C1 segment of cervical spinal cord (tissue), 14 donors: ENCODE measurements around the gene ADAMTS14.
"Not testable (repeated sequence)": the region's sequence is repeated elsewhere in the genome, so short reads cannot be mapped to it uniquely, and the experiment has no call there.

ENCODE experiments used
- DNase-seq, 14 donors: peaks; one replicate each; lab custom pipeline; 2025; lab: John Stamatoyannopoulos, UW

ADAMTS14 gene, protein sequence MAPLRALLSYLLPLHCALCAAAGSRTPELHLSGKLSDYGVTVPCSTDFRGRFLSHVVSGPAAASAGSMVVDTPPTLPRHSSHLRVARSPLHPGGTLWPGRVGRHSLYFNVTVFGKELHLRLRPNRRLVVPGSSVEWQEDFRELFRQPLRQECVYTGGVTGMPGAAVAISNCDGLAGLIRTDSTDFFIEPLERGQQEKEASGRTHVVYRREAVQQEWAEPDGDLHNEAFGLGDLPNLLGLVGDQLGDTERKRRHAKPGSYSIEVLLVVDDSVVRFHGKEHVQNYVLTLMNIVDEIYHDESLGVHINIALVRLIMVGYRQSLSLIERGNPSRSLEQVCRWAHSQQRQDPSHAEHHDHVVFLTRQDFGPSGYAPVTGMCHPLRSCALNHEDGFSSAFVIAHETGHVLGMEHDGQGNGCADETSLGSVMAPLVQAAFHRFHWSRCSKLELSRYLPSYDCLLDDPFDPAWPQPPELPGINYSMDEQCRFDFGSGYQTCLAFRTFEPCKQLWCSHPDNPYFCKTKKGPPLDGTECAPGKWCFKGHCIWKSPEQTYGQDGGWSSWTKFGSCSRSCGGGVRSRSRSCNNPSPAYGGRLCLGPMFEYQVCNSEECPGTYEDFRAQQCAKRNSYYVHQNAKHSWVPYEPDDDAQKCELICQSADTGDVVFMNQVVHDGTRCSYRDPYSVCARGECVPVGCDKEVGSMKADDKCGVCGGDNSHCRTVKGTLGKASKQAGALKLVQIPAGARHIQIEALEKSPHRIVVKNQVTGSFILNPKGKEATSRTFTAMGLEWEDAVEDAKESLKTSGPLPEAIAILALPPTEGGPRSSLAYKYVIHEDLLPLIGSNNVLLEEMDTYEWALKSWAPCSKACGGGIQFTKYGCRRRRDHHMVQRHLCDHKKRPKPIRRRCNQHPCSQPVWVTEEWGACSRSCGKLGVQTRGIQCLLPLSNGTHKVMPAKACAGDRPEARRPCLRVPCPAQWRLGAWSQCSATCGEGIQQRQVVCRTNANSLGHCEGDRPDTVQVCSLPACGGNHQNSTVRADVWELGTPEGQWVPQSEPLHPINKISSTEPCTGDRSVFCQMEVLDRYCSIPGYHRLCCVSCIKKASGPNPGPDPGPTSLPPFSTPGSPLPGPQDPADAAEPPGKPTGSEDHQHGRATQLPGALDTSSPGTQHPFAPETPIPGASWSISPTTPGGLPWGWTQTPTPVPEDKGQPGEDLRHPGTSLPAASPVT

GRCh38 chr10:70672165-70673042 lies at the start of gene ADAMTS14:
Gene ADAMTS14, plus strand, starts transcription at chr10:70672506. Its CDS starts 297 bp downstream, at chr10:70672803.
- DNase-seq, result peak in 12 of 14 donors; percentile 22 to 81 (median 46)

DNA sequence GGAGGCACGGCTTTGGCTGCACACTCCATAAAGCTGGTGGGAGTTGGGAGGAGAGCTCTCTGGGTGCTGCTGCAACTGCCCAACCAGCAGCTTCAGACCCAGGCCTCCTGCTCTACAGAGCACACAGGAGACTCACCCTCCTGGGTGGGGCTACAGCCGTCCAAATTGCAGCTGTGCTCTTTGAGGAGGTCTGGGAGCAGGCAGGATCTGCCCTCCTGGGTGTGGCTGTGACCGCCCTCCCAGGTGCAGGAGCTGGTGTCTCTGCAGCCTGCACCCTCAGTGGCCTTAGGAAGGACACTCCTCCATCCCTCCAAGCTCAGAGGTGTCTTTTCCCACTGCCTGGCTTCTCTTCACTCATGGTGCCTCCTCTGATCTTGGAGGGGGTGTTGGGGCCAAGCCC lies 49.8 kb upstream of the ADAMTS14 start:
- no peak for DNase-seq

GRCh38 chr10:70622981-70623844 lies 49.1 kb upstream of the ADAMTS14 start:
- no peak for DNase-seq

GRCh38 chr10:70626056-70626455 lies 46.2 kb upstream of the ADAMTS14 start:
- DNase-seq, result no peak

GRCh38 chr10:70629338-70629737 lies 43.0 kb upstream of the ADAMTS14 start:
- no peak for DNase-seq

- DNase-seq, result not testable (repeated sequence)
Measured at GRCh38 chr10:70631735-70632134, 40.6 kb upstream of the ADAMTS14 start.

DNA sequence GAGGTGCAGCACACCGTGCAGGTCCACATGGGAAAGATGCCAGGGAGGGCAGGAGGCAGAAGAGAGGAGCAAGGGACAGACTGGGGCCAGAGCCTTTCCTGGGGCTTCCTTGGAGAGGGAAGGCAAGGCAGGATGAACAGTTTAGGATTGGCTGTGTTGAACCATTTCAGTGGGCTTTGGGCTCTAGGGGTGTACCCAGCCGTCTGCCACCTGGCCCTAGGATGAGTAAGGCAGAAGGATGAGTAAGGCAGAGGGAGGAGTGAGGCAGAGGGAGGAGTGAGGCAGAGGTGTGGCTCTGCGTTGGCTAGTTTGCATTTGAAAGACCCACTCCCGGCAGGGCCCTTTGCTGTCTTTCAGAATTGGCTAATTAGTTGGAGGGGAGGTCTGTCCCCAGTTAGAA lies 38.3 kb upstream of the ADAMTS14 start:
- DNase-seq, result no peak

DNA sequence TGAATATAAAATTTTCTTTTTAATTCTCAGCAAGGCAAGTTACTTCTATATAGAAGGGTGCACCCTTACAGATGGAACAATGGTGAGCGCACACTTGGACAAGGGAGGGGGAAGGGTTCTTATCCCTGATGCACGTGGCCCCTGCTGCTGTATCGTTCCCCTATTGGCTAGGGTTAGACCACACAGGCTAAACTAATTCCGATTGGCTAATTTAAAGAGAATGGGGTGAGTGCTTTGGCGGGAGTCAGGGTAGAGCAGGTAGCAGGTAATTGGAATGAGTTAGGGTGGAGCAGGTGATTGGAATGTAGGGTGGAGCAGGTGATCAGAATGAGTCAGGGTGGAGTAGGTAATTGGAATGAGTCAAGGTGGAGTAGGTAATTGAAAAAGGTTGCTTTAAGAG lies 37.8 kb upstream of the ADAMTS14 start:
- DNase-seq, result not testable (repeated sequence)

GRCh38 chr10:70639640-70640383 lies 32.5 kb upstream of the ADAMTS14 start:
- DNase-seq, result not testable (repeated sequence)

- DNase-seq, result not testable (repeated sequence)
Measured at GRCh38 chr10:70643272-70643671, 29.0 kb upstream of the ADAMTS14 start.

DNA sequence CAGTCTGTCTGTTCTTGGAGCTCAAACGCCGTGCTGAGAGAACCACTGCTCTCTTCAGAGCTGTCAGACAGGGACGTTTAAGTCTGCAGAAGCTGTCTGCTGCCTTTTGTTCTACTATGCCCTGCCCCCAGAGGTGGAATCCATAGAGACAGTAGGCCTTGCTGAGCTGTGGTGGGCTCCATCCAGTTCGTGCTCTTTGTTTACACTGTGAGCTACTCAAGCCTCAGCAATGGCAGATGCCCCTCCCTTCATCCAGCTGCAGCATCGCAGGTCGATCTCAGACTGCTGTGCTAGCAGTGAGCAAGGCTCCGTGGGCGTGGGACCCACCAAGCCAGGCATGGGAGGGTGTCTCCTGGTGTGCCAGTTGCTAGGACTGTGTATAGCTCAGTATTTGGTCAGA lies 27.3 kb upstream of the ADAMTS14 start:
- not testable (repeated sequence) for DNase-seq

- no peak for DNase-seq
Measured at GRCh38 chr10:70647086-70647485, 25.2 kb upstream of the ADAMTS14 start.

DNA sequence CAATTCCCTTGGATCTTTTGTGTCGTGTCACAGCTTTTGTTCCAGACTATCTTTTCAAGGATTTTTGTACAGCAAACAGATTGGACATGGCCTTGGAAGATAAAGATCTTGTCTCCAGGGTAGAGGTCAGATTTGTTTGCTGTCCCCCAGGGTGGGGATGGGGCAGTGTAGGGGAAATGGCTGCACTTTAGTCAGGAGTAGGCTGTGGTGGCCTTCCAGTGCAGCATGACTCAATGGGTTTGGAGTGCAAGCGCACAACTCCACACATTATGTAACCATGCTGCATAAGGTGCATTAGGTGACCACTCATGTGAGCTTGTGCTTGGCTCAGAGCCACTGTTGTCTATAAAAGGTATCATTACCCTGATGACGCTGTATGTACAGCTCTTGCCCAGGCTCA lies 23.9 kb upstream of the ADAMTS14 start:
- DNase-seq, result no peak

DNA sequence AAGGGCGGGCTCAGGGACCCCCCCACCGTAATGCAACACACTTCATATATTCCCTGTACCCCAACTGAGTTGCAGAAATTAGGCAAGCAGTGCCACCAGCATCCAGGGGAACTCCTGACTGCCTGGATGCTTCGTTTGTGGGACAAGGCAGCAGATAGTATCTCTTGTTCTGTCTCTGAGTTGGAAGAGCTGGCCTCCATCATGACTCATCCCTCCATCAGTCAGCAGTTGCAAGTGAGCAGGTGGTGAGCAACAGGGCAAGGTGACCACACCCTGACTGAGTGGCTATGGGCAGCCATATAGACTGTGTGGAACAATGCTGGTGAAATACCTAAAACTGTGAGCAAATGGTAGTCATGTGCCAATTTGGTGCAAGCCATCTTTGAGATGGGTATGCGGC lies 22.8 kb upstream of the ADAMTS14 start:
- no peak for DNase-seq

DNA sequence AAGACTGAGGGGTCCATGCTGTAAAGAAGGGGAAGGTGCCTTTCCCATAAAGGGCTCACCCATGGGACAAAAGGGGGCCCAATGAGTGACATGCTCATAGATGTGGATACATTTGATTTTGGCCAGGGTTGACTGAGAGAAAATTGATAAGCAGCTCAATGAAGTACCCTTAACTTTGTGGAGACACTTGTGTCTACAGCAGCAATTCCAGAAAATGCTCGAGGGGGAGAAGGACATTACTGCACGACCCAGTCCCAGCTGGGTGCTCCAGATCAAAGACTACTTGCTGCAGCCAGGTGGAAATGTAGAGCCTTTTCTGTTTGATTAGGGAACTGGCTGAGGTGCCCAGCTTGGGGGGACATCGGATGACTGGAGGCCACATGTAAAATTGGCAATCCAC lies 22.2 kb upstream of the ADAMTS14 start:
- DNase-seq, result no peak

DNA sequence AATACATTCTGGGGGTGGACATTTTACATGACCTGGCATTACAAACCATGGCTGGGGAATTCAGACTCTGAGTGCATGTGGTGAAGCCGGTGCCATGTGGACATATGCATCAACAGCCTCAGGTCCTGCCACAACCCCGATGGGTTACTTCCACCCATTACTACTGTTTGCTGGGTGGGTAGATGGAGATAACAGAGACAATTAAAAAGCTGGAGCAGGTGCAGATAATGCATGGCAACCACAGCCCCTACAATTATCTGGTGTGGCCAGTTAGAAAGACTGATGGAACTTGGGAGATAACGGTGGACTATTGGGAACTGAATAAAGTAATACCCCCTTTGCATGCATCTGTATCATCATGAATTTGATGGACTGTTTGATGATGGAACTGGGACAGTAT lies 21.6 kb upstream of the ADAMTS14 start:
- DNase-seq, result no peak

DNA sequence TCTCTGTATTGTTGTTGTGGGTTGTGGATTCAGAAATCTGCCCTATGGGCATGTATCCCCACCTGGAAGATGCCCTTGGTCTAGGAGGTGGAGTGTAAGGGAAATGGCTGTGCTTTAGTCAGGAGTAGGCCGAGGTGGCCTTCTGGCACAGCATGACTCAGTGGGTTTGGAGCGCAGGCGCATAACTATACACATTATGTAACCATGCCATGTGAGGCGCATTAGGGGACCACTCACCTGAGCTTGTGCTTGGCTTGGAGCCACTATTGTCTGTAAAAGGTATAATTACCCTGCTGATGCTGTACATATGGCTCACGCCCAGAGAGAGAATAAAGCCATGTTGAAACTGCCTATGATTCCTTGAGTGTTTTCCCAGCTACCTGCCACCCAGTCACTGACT lies 20.6 kb upstream of the ADAMTS14 start:
- no peak for DNase-seq

GRCh38 chr10:70652761-70653657 lies 19.3 kb upstream of the ADAMTS14 start:
- DNase-seq, result no peak
